Fibroblast of lung (primary cell): Measurements from ENCODE around the gene ILRUN. TPM values are rescaled to one million over a fixed set of nuclear protein-coding genes. Genes with fewer than 3 reads are reported as not detected.
"Not testable (repeated sequence)": the region's sequence is repeated elsewhere in the genome, so short reads cannot be mapped to it uniquely, and the experiment has no call there.

ENCODE experiments used
- DNase-seq, 2 donors: peaks; one replicate each; pipeline versions ENCODE4 v3.0.0 to v3.0.0-alpha.2; 2010; ENCODE audit warnings: low read depth in 2 of 2
- H2AFZ ChIP-seq: 2 replicates; pipeline ENCODE4 v1.5.1; 2012; ENCODE audit warnings: low read length, control low read depth, inconsistent platforms
- H3K27ac ChIP-seq: 2 replicates; pipeline ENCODE4 v1.5.1; 2011; ENCODE audit warnings: low read length, control low read depth; ENCODE audit not compliant: insufficient read depth
- H3K27me3 ChIP-seq: 2 replicates; pipeline ENCODE4 v1.5.1; 2011; ENCODE audit warnings: mild to moderate bottlenecking, low read length; ENCODE audit not compliant: control insufficient read depth, insufficient read depth
- H3K36me3 ChIP-seq: 2 replicates; pipeline ENCODE4 v1.5.1; 2011; ENCODE audit warnings: low read length; ENCODE audit not compliant: control insufficient read depth, insufficient read depth
- H3K4me1 ChIP-seq: 2 replicates; pipeline ENCODE4 v1.5.1; 2011; ENCODE audit warnings: low read length; ENCODE audit not compliant: control insufficient read depth, insufficient read depth; ENCODE audit errors: extremely low read depth
- H3K4me2 ChIP-seq: 2 replicates; pipeline ENCODE4 v1.5.1; 2011; ENCODE audit warnings: low read length, control low read depth; ENCODE audit not compliant: insufficient read depth; ENCODE audit errors: extremely low read depth
- H3K4me3 ChIP-seq, 4 experiments: fragments of 200-600 bp in 1 of 4; sonication (generic) in 1 of 4; replicated peaks in 1 of 4; 2 replicates each; pipeline ENCODE4 v1.5.1; 2011 to 2016; ENCODE audit warnings: low read length in 4 of 4, low read depth in 3 of 4, mild to moderate bottlenecking in 3 of 4, control low read depth in 2 of 4, inconsistent platforms in 1 of 4, mixed read lengths in 1 of 4; ENCODE audit not compliant: insufficient read depth in 1 of 4; ENCODE audit errors: control extremely low read depth in 1 of 4
- H3K79me2 ChIP-seq: 2 replicates; pipeline ENCODE4 v1.5.1; 2012; ENCODE audit warnings: mild to moderate bottlenecking, low read length, inconsistent platforms; ENCODE audit not compliant: control insufficient read depth, insufficient read depth
- H3K9ac ChIP-seq: 2 replicates; pipeline ENCODE4 v1.5.1; 2011; ENCODE audit warnings: mild to moderate bottlenecking, low read length, control low read depth; ENCODE audit not compliant: insufficient read depth
- H3K9me3 ChIP-seq: 2 replicates; pipeline ENCODE4 v1.5.1; 2012; ENCODE audit warnings: low read depth, low read length; ENCODE audit not compliant: control insufficient read depth, insufficient read depth
- H4K20me1 ChIP-seq: 2 replicates; pipeline ENCODE4 v1.5.1; 2011; ENCODE audit warnings: low read length; ENCODE audit not compliant: control insufficient read depth, insufficient read depth; ENCODE audit errors: extremely low read depth
- CTCF ChIP-seq, 2 donors: IDR thresholded peaks in 1 of 2; conservative IDR thresholded peaks in 1 of 2; 1 replicate in 1 of 2; 2 replicates in 1 of 2; pipeline ENCODE4 v1.5.1; 2011 to 2012; ENCODE audit warnings: low read length in 2 of 2, control low read depth in 1 of 2, inconsistent platforms in 1 of 2, low read depth in 1 of 2, mild to moderate bottlenecking in 1 of 2
- EZH2 ChIP-seq: IDR thresholded peaks from 2 replicates; pipeline ENCODE4 v1.5.1; 2012; ENCODE audit warnings: low read length, control low read depth, mild to moderate bottlenecking; ENCODE audit errors: missing control alignments
- polyA plus RNA-seq, 2 donors: library from polyadenylated mRNA; depleted of rRNA in 1 of 2; stranded (reverse) in 1 of 2; unstranded in 1 of 2; fragments of >200 nt; gene quantifications; 2 replicates each; pipeline ENCODE4 v1.2.1, GENCODE V29; 2011 to 2012; ENCODE audit warnings: missing spikeins in 1 of 2
- total RNA-seq: library from RNA; depleted of rRNA; stranded (reverse); fragments of >200 nt; gene quantifications from 2 replicates; pipeline ENCODE4 v1.2.1, GENCODE V29; 2014

Gene ILRUN
- total and polyA plus RNA-seq, 2 donors (not counting 1 experiment from before 2014, with no cell fraction given) = 44.1 to 60.1 TPM

GRCh38 chr6:34663371-34663770 lies 33.2 kb downstream of the ILRUN start:
- TF ChIP-seq CTCF (conservative IDR thresholded peaks at IDR 0.05 in 1 of 2, IDR thresholded peaks at IDR 0.05 in 1 of 2; ENCODE audit: low read depth in 1 of 2, low read length in 2 of 2) (no peak), EZH2 (no peak)
- no peaks in the 10 kb centered on the region for H4K20me1 ChIP-seq
- H3K9me3 ChIP-seq = no peaks in the 10 kb centered on the region
- H3K9ac ChIP-seq = no peak overlapping the region
- H3K79me2 ChIP-seq = peaks cover 57% of the 10 kb centered on the region
- H3K36me3 ChIP-seq = no peaks in the 10 kb centered on the region
- no peak overlapping the region for H3K4me2 ChIP-seq
- H3K27ac ChIP-seq = peak overlapping the region; percentile 77
- H2AFZ ChIP-seq = no peak overlapping the region
- H3K27me3 ChIP-seq = no peaks in the 10 kb centered on the region
- no peak overlapping the region for H3K4me3 ChIP-seq
- peaks cover 6% of the 10 kb centered on the region for H3K4me1 ChIP-seq
- DNase-seq = no peak

GRCh38 chr6:34661357-34661756 lies 35.2 kb downstream of the ILRUN start:
- Histone ChIP-seq H3K4me1 (peaks cover 13% of the 10 kb centered on the region), H3K27ac (no peak overlapping the region), H3K27me3 (no peaks in the 10 kb centered on the region), H3K9me3 (no peaks in the 10 kb centered on the region), H3K9ac (no peak overlapping the region), H3K4me2 (no peak overlapping the region), H3K36me3 (no peaks in the 10 kb centered on the region), H2AFZ (no peak overlapping the region), H3K4me3 (no peak overlapping the region), H3K79me2 (peaks cover 47% of the 10 kb centered on the region), H4K20me1 (no peaks in the 10 kb centered on the region)
- no peak for DNase-seq
- TF ChIP-seq EZH2 (no peak), CTCF (conservative IDR thresholded peaks at IDR 0.05 in 1 of 2, IDR thresholded peaks at IDR 0.05 in 1 of 2; ENCODE audit: low read depth in 1 of 2, low read length in 2 of 2) (no peak)

- no peak for DNase-seq
- no peak for TF ChIP-seq EZH2
- no peak for TF ChIP-seq CTCF (conservative IDR thresholded peaks at IDR 0.05 in 1 of 2, IDR thresholded peaks at IDR 0.05 in 1 of 2; ENCODE audit: low read depth in 1 of 2, low read length in 2 of 2)
- H2AFZ ChIP-seq = no peak overlapping the region
- H3K4me2 ChIP-seq = no peak overlapping the region
- H3K27me3 ChIP-seq = no peaks in the 10 kb centered on the region
- peaks cover 53% of the 10 kb centered on the region for H3K79me2 ChIP-seq
- no peaks in the 10 kb centered on the region for H3K9me3 ChIP-seq
- no peaks in the 10 kb centered on the region for H4K20me1 ChIP-seq
- no peaks in the 10 kb centered on the region for H3K36me3 ChIP-seq
- peaks cover 8% of the 10 kb centered on the region for H3K4me1 ChIP-seq
- peak overlapping the region; percentile 96 for H3K27ac ChIP-seq
- H3K4me3 ChIP-seq = no peak overlapping the region
- no peak overlapping the region for H3K9ac ChIP-seq
Measured at GRCh38 chr6:34658605-34659265, 37.8 kb downstream of the ILRUN start.

- Histone ChIP-seq H3K9ac (peak overlapping the region; percentile 59), H3K4me2 (peak overlapping the region; percentile 94), H3K4me3 (peak overlapping the region in 3 of 4 experiments; percentile 16 to 64 (median 45)), H3K27ac (peak overlapping the region; percentile 96), H3K79me2 (peaks cover 51% of the 10 kb centered on the region)
- DNase-seq = peak in 1 of 2 donors; percentile 52
- not testable (repeated sequence) for H3K27me3 ChIP-seq, H3K4me1 ChIP-seq, H4K20me1 ChIP-seq, H3K9me3 ChIP-seq, H3K36me3 ChIP-seq, H2AFZ ChIP-seq
Measured at GRCh38 chr6:34657979-34658480, 38.5 kb downstream of the ILRUN start.
